ENCODE data around the gene DEF6.

Gene DEF6

GRCh38 chr6:35311390-35312075 is 13.9 kb downstream of the DEF6 start:
- FAIRE-seq (no peak), DNase-seq (ENCODE audit: insufficient read length, low spot score) (no peak)
- TF ChIP-seq, protein P1, sequence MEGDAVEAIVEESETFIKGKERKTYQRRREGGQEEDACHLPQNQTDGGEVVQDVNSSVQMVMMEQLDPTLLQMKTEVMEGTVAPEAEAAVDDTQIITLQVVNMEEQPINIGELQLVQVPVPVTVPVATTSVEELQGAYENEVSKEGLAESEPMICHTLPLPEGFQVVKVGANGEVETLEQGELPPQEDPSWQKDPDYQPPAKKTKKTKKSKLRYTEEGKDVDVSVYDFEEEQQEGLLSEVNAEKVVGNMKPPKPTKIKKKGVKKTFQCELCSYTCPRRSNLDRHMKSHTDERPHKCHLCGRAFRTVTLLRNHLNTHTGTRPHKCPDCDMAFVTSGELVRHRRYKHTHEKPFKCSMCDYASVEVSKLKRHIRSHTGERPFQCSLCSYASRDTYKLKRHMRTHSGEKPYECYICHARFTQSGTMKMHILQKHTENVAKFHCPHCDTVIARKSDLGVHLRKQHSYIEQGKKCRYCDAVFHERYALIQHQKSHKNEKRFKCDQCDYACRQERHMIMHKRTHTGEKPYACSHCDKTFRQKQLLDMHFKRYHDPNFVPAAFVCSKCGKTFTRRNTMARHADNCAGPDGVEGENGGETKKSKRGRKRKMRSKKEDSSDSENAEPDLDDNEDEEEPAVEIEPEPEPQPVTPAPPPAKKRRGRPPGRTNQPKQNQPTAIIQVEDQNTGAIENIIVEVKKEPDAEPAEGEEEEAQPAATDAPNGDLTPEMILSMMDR (IDR thresholded peaks at IDR 0.05; ENCODE audit: insufficient read depth, missing control alignments) = no peak

GRCh38 chr6:35312076-35312800 is 14.6 kb downstream of the DEF6 start:
- no peak for DNase-seq (ENCODE audit: insufficient read length, low spot score)
- FAIRE-seq = no peak
- TF ChIP-seq, protein P1 (IDR thresholded peaks at IDR 0.05; ENCODE audit: insufficient read depth, missing control alignments) = no peak

GRCh38 chr6:35312807-35313206 is 15.2 kb downstream of the DEF6 start:
- DNase-seq (ENCODE audit: insufficient read length, low spot score) (no peak), FAIRE-seq (no peak)
- TF ChIP-seq, protein P1 (IDR thresholded peaks at IDR 0.05; ENCODE audit: insufficient read depth, missing control alignments) = no peak

DNA sequence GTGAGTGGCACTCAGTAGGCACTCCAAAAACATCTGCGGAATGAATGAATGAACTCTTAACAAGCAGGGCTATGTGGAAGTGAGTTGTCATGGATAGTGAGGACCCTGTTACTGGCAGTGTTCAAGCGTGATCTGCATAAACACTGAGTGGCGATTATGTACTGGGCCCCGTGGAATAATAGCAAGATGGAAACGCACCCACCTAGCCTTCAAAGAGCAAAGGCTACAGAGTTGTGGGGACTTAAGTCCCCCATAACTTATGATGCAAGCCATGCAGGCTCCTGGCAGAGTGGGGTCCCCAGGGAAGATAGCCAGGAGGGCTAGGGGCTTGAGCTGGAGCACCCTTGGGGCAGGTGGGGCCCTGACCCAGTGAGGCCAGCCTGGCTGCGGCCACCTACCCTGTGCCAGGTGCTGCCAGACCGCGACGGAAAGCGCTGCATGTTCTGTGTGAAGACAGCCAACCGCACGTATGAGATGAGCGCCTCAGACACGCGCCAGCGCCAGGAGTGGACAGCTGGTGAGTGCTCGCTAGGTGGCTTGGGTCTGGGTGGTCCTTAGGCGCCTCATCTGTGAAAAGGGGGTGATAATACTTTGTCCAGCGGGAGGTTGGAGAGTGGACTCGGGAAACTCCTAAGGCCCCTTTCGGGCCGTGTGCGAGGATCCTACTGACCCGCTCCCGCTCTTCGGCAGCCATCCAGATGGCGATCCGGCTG is 20.0 kb downstream of the DEF6 start:
- DNase-seq (ENCODE audit: insufficient read length, low spot score) = no peak
- TF ChIP-seq, protein P1 (IDR thresholded peaks at IDR 0.05; ENCODE audit: insufficient read depth, missing control alignments) = no peak
- FAIRE-seq = no peak

DNA sequence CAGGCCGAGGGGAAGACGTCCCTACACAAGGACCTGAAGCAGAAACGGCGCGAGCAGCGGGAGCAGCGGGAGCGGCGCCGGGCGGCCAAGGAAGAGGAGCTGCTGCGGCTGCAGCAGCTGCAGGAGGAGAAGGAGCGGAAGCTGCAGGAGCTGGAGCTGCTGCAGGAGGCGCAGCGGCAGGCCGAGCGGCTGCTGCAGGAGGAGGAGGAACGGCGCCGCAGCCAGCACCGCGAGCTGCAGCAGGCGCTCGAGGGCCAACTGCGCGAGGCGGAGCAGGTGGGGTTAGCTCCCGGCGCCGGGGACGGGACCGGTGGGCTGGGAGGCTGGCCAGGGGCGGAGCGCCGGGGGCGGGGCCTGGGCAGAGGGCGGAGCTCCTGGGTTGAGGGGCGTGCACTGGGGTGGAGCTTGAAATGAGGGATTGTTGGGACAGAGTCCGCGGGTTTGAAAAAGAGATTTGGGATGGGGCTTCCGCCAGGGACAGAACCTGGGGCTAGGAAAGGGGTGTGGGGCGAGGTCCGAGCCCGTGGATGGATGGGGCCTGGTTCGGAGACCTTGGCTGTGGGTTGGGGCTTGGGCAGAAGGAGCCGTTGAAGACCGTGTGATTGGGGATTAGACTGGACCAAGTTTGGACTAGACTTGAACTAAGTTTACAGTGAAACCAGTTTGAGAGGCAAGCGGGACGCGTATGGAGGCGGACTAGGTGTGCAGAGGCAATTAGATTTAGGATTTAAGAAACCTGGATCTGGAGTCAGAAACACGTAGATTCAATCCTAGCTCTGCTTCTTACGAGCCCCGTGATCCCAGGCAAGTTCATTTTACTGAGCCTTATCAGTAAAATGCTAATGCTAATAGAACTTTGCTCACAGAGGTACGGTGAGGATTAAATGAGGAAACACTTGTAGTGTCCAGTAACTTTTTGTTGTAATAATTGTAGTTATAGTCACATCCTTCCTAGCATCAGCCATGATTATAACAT is 20.9 kb downstream of the DEF6 start:
- FAIRE-seq (no peak), DNase-seq (ENCODE audit: insufficient read length, low spot score) (peak; percentile 93)
- TF ChIP-seq, protein P1 (IDR thresholded peaks at IDR 0.05; ENCODE audit: insufficient read depth, missing control alignments) = no peak

GRCh38 chr6:35319346-35320030 is 21.9 kb downstream of the DEF6 start:
- DNase-seq (ENCODE audit: insufficient read length, low spot score) (no peak), FAIRE-seq (no peak)
- TF ChIP-seq, protein P1 (IDR thresholded peaks at IDR 0.05; ENCODE audit: insufficient read depth, missing control alignments) = no peak

Data from D721Med (cell line).